Activated CD4-positive, CD25-positive, alpha-beta regulatory T cell treated with anti-CD3 and anti-CD28 coated beads, Interleukin-2, amount 50 U/mL, for 72 hours (primary cell): Measurements from ENCODE around the gene NFYC.

Experiments used
- DNase-seq: peaks from one replicate; pipeline ENCODE4 v3.0.0; 2021

The NFYC gene

GRCh38 chr1:40740039-40740996 lies 48.8 kb downstream of the NFYC start:
- DNase-seq: no peak

- no peak for DNase-seq
Measured at GRCh38 chr1:40740997-40741736, 49.7 kb downstream of the NFYC start.

- DNase-seq: no peak
Measured at GRCh38 chr1:40742363-40743061, 51.0 kb downstream of the NFYC start.

- DNase-seq: no peak
Measured at GRCh38 chr1:40743452-40743851, 51.9 kb downstream of the NFYC start.

- DNase-seq: no peak
Measured at GRCh38 chr1:40743860-40744259, 52.4 kb downstream of the NFYC start.

- DNase-seq: no peak
Measured at GRCh38 chr1:40745176-40745575, 53.7 kb downstream of the NFYC start.

GRCh38 chr1:40746344-40747090 lies 55.0 kb downstream of the NFYC start:
- DNase-seq: no peak

GRCh38 chr1:40748841-40749718 lies 57.6 kb downstream of the NFYC start:
- no peak for DNase-seq

GRCh38 chr1:40749817-40750216 lies 58.3 kb downstream of the NFYC start:
- no peak for DNase-seq

- DNase-seq: no peak
Measured at GRCh38 chr1:40750451-40750908, 59.0 kb downstream of the NFYC start.

GRCh38 chr1:40751802-40752201 lies 60.3 kb downstream of the NFYC start:
- DNase-seq: no peak

- DNase-seq: no peak
Measured at GRCh38 chr1:40753142-40753882, 61.8 kb downstream of the NFYC start.

- DNase-seq: no peak
Measured at GRCh38 chr1:40754201-40754600, 62.7 kb downstream of the NFYC start.

- no peak for DNase-seq
Measured at GRCh38 chr1:40755067-40755466, 63.6 kb downstream of the NFYC start.

GRCh38 chr1:40756523-40756922 lies 65.0 kb downstream of the NFYC start:
- no peak for DNase-seq

- no peak for DNase-seq
Measured at GRCh38 chr1:40757084-40757483, 65.6 kb downstream of the NFYC start.

GRCh38 chr1:40758004-40758403 lies 66.5 kb downstream of the NFYC start:
- no peak for DNase-seq

GRCh38 chr1:40758578-40759343 lies 67.3 kb downstream of the NFYC start:
- no peak for DNase-seq

GRCh38 chr1:40760984-40761383 lies 69.5 kb downstream of the NFYC start:
- DNase-seq: no peak
